Colon (tissue), 2 donors: Measurements from ENCODE around the gene TALDO1.

Experiments
- FAIRE-seq: peaks from 2 replicates; lab custom pipeline; 2012; peaks lifted over from hg19 to GRCh38; lab: Jason Lieb, UNC
- donor health status: control.
- donor health status: control.

The TALDO1 gene

GRCh38 chr11:801097-801780, 54.0 kb downstream of the TALDO1 start:
- no peak for FAIRE-seq

- no peak for FAIRE-seq
These were observed 54.9 kb downstream of the TALDO1 start for GRCh38 chr11:802018-802617.

DNA sequence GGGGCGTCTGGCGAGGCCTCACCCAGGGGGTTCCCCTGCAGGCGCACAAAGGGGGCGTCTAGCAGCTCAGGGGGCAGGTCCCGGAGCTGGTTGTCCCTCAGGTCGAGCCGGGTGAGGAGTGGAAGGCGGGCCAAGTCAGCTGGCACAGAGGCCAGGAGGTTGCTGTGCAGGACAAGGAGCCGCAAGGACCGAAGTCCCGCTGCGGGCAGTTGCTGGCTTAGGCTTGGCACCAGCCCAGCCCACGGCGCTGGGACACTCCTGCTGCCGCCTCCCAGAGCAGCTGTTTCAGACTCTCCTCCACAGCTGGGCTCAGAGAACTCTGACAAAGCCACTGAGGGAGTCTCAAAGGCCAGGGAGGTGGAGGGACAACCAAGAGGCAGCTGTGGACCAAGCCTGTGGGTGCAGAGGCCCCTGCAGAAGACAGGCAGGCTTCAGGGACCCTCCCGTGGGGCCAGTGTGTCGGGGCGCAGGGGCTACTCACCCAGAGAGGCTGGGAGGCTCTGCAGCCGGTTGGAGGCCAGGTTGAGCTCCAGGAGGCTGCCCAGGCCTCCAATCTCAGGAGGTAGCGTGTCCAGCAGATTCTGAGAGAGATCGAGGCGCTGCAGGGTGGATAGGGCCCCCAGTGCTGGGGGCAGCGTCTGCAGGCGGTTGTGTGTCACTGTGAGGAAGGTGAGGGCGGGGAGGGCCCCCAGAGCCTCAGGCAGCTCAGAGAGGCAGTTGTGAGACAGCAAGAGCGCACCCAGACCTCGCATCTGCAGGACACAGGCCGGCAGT, 55.6 kb downstream of the TALDO1 start:
- no peak for FAIRE-seq

GRCh38 chr11:803467-803742, 56.1 kb downstream of the TALDO1 start:
- FAIRE-seq, result no peak

DNA sequence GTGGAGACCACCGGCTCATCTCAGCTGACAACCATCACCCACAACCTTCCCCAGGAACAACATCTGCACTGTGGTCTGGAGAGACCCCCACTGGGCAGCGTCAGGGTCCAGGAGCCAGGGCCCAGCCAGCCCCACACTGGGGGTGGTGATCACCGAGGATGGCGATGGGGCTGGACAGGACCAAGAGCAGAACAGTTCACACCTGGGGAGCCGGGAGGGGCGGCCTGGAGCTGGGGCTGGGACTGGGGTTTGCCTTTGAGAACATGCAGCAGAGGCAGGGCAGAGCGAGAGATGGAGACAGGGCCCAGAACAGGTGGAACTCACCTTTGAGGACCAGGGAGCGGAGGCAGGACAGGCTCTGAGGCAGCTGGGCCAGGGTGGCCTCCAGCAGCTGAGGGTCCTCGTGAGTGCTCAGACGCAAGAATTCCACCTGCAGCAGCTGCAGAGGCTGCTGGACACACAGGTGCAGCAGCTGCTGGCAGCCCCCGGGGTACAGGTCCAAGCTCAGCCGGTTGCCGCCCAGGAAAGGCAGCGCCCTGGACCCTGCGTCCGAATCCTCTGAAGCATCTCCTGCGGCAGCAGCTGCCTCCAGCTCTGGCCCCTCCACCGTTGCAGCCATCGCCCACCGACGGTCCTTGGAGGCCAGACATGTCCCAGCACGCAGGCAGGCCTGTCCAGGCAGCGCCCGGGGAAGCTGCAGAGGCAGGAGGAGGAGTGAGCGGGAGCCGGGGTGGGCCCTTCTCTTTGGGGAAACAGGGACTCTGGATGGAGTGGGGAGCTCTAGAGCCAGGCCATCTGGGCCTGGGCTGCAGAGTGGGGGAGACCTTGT, 56.7 kb downstream of the TALDO1 start:
- no peak for FAIRE-seq

DNA sequence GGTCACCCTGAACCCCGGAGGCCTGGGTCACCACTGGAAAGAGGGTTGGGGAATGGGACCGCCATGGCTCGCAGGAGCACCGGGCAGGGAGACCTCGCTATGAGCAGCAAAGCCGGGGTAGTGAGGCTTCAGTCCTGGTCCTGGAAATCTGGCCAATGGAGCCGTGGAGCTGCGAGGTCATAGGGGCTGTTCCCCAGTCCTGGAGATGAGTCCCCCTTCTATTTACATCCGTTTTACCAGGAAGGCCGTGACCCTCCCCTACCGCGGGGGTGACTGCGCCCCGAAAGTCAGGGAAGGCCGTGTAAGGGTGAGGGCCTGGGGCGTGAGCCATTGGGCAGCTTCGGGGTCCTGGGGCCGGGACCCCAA, 57.3 kb downstream of the TALDO1 start:
- no peak for FAIRE-seq

DNA sequence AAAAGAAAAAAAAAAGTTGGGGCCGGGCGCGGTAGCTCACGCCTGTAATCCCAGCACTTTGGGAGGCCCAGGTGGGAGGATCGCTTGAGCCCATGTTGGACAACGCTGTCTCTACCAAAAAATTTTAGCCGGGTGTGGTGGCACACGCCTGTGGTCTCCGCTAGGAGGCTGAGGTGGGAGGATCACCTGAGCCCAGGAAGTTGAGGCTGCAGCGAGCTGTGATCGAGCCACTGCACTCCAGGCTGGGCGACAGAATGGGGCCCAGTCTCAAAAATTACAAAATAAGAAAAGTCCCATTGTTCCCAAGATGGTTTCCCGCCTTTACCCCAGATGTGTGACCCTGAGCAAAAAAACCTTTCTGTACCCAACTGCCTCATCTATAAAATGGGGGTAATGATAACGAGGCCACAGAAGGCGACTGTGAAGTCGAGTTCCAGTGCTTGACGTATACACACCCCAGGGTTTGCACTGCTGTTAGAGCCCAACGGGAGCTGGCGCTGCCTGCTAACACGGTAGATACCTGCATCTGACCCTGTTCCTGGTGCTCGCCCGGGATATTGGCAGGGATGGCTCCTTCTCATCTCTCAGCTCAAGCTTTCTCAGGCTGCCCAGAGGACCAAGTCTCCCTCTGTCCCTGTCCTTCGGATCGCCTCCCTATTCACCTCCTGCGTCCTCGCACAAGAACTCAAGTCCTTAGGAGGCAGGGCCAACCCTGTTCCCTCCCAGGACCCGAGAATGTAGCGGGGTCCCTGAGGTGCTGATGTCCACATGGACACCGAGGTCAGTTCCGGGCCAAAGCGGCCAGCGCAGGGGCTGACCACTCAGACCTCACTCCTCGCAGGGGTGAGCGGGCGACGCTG, 61.4 kb downstream of the TALDO1 start:
- FAIRE-seq, result no peak

DNA sequence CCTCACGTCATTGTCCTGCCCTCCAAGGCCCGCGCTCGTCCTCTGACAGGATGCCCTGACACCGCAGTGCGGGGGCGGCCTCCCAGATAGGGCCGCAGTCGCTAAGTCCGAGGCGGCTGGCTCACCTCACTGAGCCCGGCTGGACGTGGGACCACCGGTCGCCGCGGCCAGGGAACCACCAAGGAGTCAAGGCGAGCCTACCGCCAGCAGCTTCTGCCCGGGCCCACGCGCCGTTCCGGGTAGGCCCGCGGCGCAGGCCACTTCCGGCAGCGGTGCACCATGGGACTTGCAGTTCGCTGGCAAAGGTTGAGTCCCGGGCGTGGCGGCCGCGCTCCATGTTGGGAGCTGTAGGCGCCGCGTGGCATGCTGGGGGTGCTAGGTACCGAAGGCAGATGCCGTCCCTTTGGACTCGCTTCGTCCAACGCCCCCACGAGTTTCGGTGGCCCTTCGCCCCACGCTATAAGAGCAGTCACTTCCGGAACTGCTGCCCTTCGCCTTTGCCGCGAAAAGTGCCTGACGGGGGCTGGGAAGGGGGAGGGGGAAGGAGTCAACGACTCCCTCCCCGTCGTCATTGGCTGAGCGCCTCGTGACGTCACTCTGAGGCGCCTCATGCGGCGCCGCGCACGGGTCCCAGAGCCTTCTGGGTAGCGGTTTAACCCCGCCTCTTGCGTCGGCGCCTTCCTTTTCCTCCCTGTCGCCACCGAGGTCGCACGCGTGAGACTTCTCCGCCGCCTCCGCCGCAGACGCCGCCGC, 62.2 kb downstream of the TALDO1 start, which contains the start of gene RPLP2:
TSS of gene RPLP2 (plus strand) at position 681 of the 753 bp plus-strand sequence. CDS start 268 bp downstream, outside the sequence.
- no peak for FAIRE-seq

- no peak for FAIRE-seq
These were observed 62.8 kb downstream of the TALDO1 start for GRCh38 chr11:810040-810567.

GRCh38 chr11:811446-812245, 64.4 kb downstream of the TALDO1 start:
- no peak for FAIRE-seq

DNA sequence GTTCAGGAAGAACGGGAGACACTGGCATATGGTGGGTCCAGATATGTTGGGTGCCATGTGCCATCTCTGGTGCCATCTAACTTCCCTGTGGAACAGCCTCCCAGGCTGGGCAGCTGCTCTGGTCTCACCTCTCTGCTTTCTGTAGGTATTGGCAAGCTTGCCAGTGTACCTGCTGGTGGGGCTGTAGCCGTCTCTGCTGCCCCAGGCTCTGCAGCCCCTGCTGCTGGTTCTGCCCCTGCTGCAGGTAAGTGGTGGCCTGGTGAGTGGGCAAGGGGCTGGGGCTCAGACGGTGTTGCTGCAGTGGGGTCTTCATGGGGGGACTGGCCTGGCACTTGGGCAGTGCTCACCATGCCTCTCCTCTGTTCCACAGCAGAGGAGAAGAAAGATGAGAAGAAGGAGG, 65.1 kb downstream of the TALDO1 start:
- no peak for FAIRE-seq

- no peak for FAIRE-seq
These were observed 65.8 kb downstream of the TALDO1 start for GRCh38 chr11:813072-813455.

DNA sequence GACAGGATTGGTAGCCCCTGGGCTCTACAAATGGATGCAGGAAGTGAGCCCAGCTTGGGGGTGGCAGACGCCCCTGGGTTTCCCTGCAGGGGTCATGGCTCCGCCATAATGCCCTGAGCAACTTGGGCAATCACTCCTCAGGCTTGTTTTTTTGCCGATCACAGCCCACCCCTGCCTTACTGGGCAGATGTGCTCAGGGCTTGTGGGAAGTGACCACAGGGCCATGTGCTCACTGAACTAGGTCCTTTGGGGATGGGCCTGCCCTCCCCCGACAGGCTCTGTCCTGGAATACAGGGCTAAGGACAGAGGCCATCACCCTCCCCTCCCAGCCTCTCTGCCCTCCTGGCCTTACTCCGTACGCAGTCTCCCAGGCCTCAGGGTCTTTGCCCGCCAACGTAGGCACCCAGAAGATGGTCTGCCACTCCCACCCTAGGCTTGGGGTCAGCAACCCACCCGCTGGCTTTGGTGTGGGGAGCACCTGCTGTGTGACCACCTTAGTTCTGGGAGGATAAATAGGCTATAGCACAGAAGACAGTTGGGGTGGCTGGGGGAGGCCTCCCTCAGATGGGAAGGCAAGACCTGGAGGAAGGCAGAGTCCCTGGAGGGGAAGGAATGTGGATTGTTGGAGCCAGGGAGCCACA, 66.3 kb downstream of the TALDO1 start:
- no peak for FAIRE-seq
